Measurements from ENCODE around the gene NOL11.
"Not testable (repeated sequence)": the region's sequence is repeated elsewhere in the genome, so short reads cannot be mapped to it uniquely, and the experiment has no call there.

The NOL11 gene

DNA sequence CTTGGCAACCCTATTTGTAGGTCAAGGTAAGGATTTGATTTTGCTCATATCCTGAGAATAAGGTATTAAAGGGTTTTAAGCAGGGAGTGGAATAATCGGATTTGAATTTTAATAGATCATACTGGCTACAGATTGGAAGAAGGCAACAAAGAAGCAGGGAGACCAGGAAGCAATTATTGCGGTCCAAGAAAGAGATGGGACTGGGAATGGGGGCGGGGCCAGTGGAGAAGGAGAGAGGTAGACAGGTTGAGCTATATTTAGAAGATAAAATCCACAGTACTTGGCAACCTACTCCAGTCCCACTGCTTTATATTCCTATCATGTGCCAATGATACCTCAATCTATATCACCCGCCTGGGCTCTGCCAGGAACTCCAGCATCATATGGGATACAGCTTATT, 5.8 kb upstream of the NOL11 start:
- DNase-seq, result no peak

DNA sequence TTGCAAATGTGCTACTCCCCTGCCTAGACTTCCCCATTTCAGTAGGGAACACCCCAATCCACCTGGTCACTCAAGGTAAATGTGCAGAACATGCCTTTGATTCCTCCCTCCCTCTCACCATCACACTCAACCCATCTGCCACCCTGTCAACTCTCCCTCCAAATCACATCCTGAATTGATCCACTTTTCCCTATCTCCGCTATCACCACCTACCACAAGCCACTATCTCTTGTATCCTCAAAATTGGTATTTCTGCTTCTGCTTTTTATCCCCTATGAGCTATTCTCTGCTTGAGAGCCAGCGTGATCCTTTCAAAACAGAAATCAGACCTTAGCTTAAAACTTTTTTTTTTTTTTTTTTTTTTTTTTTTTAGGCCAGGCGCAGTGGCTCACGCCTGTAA, 5.4 kb upstream of the NOL11 start:
- DNase-seq, result no peak

- DNase-seq, result no peak
Observed at GRCh38 chr17:67713169-67713568, 4.6 kb upstream of the NOL11 start.

- DNase-seq, result no peak
Observed at GRCh38 chr17:67716405-67716798, 1.3 kb upstream of the NOL11 start.

DNA sequence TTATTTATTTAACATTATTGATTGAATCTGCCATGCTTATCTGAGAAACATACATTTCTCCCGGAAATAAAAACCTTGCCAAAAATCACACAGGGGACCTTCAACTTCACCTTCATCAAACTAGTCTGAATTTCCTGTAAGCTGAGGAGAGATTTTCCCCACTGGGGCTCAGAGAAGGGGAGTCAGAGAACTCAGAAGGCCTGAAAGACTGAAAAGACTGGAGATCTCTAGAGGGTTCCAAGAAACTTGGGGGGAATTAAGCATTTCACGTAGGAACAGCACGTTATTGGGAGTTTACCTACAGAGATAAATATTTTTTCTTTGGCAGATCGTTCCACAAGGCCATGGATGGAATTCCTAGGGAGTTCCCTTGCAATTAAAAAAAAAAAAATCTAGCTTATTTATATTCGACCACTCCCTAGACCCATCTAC, 528 bp upstream of the NOL11 start:
- DNase-seq, result peak in 1 of 2 donors; percentile 37

GRCh38 chr17:67718325-67718941, 697 bp downstream of the NOL11 start:
- DNase-seq, result peak; percentile 14 to 58

GRCh38 chr17:67725373-67725791, 7.6 kb downstream of the NOL11 start:
- peak in 1 of 2 donors; percentile 32 for DNase-seq

GRCh38 chr17:67725807-67726206, 8.1 kb downstream of the NOL11 start:
- no peak for DNase-seq

DNA sequence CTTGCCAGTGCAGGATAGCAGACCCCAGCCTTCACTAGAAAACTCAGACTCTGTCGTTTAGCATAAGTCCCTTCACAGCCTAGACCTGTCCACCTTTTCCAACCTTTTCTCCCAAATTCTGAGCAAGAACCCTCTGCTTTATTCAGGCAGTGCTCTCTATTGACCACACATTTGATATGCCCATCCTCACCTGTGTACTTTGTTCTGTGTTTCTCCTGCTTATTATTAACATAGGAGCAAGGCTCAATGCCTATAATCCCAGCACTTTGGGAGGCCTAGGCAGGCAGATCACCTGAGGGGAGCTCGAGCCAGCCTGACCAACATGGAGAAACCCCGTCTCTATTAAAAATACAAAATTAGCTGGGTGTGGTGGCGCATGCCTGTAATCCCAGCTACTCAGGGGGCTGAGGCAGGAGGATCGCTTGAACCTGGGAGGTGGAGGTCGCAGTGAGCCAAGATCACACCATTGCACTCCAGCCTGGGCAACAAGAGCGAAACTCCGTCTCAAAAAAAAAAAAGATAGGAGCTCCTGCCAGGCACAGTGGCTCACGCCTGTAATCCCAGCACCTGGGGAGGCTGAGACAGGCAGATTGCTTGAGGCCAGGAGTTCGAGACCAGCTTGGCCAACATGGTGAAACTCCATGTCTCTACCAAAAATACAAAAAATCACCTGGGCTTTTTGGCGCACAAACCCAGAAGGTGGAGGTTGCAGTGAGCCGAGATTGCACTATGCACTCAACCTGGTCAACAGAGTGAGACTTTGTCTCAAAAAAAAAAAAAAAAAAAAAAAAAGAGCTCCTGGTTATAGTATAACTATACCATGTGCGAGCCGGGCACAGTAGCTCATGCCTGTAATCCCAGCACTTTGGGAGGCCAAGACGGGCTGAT, 9.7 kb downstream of the NOL11 start:
- not testable (repeated sequence) for DNase-seq

- DNase-seq, result no peak
Observed at GRCh38 chr17:67729903-67730302, 12.2 kb downstream of the NOL11 start.

- DNase-seq, result no peak
Observed at GRCh38 chr17:67730731-67731130, 13.0 kb downstream of the NOL11 start.

- no peak for DNase-seq
Observed at GRCh38 chr17:67733449-67733848, 15.7 kb downstream of the NOL11 start.

DNA sequence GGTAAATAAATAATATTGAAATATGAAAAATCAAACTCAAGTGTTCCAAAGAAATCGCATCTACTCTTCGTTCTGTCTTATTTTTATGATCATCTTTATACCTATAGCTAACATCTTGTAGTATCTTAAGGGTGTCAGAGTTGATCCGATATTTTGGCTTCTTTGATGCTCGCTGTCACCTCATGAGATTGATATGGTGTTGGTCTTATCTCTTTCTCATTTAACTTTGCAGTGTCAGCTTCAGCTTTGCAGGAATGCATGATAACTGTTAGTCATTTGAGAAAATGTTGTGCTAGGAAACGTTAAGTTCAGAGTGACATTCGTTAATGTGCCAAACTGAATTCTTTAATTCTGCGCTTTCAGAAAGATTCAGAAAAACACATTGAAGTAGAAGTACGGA, 19.4 kb downstream of the NOL11 start:
- no peak for DNase-seq

DNA sequence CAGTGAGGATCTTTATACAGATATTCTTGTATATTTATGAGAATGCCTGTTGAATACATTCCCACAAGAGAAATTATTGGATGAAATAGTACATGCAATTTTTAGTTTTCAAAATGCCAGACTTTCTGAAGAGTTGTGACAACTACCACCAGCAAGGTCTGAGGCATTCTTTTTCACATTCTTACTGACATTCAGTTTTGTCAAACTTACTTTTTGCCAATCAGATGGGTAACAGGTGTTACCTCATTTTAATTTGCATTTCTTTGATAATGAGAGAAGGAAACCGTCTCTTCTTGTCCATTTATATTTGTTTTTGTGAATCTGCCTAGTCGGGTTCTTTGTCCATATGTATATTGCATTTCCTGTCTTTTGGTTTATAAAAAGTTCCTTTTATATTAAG, 24.3 kb downstream of the NOL11 start:
- DNase-seq, result no peak

- no peak for DNase-seq
Observed at GRCh38 chr17:67746704-67747571, 29.2 kb downstream of the NOL11 start.

- no peak for DNase-seq
Observed at GRCh38 chr17:67747681-67748235, 30.0 kb downstream of the NOL11 start.

DNA sequence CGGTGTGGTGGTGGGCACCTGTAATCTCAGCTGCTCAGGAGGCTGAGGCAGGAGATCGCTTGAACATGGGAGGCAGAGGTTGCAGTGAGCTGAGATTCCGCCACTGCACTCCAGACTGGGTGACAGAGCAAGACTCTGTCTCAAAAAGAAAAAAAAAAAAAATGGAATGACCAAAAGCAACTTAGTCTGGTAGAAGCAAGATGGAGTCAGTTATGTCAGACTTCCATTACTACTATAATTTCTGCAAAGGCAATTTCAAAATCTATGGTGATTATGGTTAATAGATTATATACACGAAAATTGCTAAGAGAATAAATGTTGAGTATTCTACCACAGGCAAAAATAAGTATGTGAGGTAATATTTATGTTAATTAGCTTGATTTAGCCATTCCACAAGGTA, 32.3 kb downstream of the NOL11 start:
- no peak for DNase-seq

DNA sequence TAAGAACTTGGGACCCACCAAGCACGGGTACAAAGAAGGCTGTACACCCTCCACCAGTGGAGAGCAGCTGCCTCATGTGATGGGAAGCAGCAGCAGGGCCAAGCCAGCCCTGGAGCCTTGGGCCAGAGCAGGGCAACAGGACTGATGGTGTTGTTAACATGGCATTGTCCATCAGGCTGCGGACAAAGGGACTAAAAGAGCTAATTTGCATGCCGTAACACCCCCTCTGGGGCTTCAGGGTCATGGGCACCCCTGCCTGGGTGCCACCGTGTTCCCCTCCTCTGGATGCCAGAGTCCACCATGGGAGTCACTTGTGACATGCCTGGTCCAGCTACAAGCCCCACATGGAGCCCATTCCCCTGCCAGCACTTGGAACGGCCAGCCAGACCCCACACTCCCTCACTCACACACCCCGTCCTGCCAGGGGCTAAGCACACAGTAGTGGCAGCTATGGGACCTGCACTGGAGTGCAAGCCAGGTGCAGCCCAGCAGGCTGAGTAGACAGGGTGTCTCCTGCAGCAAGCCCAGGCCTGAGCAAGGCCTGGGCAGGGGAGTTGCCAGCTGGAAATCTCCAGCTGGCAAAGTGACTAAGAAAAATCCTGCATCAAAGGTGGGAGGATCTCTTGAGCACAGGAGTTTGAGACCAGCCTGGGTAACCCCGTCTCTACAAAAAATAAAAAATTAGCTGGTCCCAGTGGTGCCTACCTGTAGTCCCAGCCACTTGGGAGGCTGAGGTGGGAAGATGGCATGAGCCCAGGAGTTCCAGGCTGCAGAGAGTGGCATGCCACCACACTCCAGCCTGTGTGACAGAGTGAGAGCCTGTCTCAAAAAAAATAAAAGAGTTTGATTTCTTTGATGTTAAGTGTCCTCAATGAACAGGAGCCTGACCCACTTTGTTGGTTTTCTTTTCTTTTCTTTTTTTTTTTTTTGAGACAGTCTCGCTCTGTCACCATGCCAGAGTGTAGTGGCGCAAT, 33.7 kb downstream of the NOL11 start:
- DNase-seq, result no peak

GRCh38 chr17:67752160-67752559, 34.4 kb downstream of the NOL11 start:
- DNase-seq, result not testable (repeated sequence)

- no peak for DNase-seq
Observed at GRCh38 chr17:67753026-67753425, 35.3 kb downstream of the NOL11 start.

GRCh38 chr17:67754001-67754400, 36.3 kb downstream of the NOL11 start:
- no peak for DNase-seq

DNA sequence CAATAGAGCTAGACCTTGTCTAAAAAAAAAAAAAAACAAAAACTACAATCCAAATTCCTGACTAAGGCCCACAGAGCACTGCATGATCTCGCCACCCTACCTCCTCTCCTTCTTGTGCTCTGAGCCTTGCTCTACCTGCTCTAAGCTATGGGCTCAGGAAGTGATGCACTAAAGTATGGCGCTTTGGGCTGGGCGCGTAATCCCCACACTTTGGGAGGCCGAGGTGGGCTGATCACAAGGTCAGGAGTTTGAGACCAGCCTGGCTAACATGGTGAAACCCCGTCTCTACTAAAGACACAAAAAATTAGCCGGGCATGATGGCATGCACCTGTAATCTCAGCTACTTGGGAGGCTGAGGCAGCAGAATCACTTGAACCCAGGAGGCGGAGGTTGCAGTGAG, 37.0 kb downstream of the NOL11 start:
- not testable (repeated sequence) for DNase-seq

All from CD4-positive, alpha-beta T cell treated with Interleukin-1 beta for 1 hour (primary cell).